ENCODE data around the gene NAV3. TPM values are rescaled to one million over a fixed set of nuclear protein-coding genes. Genes with fewer than 3 reads are reported as not detected.

Gene NAV3
- total and polyA plus RNA-seq, 12 donors, result 5.0 to 53.4 (median 25.9) TPM

DNA sequence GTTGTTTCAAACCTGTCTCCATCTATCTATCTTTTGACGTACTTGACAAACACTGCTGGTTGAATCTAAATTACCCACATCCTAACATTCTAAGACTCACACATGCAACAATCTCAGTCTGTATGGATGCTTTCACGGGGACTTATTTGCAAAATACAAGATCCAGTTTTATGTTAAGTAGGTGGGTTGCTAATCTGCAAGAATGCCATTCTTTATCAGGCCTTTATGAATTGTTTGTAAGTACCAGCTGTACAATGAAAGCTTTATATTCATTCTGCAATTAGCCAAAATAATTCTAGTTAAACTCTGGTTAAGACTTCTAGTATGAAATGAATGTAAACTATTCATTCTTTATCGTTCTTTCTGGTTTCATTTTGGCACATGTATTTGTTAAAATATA, 135.1 kb downstream of the NAV3 start:
- Histone ChIP-seq H3K9me3 (replicated peaks in 1 of 3) (no peaks in the 10 kb centered on the region), H3K4me1 (replicated peaks in 1 of 2) (no peaks in the 10 kb centered on the region), H3K27me3 (no peaks in the 10 kb centered on the region), H3K27ac (no peak overlapping the region), H3K36me3 (replicated peaks in 1 of 2) (no peaks in the 10 kb centered on the region), H3K4me3 (no peak overlapping the region)
- WGBS, 4 donors, result 37 to 41% (median 39%) methylated on average over 3 of the region's 3 CpGs
- TF ChIP-seq, protein P1, sequence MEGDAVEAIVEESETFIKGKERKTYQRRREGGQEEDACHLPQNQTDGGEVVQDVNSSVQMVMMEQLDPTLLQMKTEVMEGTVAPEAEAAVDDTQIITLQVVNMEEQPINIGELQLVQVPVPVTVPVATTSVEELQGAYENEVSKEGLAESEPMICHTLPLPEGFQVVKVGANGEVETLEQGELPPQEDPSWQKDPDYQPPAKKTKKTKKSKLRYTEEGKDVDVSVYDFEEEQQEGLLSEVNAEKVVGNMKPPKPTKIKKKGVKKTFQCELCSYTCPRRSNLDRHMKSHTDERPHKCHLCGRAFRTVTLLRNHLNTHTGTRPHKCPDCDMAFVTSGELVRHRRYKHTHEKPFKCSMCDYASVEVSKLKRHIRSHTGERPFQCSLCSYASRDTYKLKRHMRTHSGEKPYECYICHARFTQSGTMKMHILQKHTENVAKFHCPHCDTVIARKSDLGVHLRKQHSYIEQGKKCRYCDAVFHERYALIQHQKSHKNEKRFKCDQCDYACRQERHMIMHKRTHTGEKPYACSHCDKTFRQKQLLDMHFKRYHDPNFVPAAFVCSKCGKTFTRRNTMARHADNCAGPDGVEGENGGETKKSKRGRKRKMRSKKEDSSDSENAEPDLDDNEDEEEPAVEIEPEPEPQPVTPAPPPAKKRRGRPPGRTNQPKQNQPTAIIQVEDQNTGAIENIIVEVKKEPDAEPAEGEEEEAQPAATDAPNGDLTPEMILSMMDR (IDR thresholded peaks at IDR 0.05), result no peak
- TF ChIP-seq POLR2A (IDR thresholded peaks at IDR 0.05), result no peak
- intact Hi-C loops (cut with DNase I), result no loop called here
- DNase-seq, result no peak

DNA sequence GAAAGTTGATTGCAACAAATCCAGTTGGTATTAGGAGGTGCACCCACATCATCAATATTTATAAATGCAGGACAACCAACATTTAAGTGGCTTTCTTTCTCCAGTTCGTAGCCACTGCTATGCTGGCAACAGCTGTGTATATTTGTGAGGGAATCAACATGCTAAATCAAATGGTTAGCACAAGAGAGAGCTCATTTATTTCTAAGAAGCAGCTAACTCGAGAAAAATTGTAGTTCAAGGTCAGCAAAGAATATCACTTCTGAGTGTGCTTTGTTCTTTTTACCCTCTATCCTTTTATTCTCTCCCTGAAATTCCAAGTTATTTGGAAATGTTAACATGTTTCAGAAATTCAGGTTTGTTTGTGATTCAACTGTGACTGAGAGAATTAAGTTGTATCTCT, 137.3 kb downstream of the NAV3 start:
- TF ChIP-seq, protein P1 (IDR thresholded peaks at IDR 0.05), result no peak
- no peak for TF ChIP-seq POLR2A (IDR thresholded peaks at IDR 0.05)
- Histone ChIP-seq H3K27ac (peak overlapping the region in 1 of 5 donors; percentile 10), H3K27me3 (no peaks in the 10 kb centered on the region), H3K4me1 (replicated peaks in 1 of 2) (no peaks in the 10 kb centered on the region), H3K36me3 (replicated peaks in 1 of 2) (no peaks in the 10 kb centered on the region), H3K9me3 (replicated peaks in 1 of 3) (peaks cover 0 to 2% (median 0%) of the 10 kb centered on the region in 3 donors), H3K4me3 (no peak overlapping the region)
- WGBS, 4 donors, result 27 to 38% (median 31%) methylated on average over 2 of the region's 2 CpGs
- intact Hi-C loops (cut with DNase I), result no loop called here
- no peak for DNase-seq

GRCh38 chr12:77968571-77968970, 137.9 kb downstream of the NAV3 start:
- 48 to 58% (median 53%) methylated on average over 6 of the region's 6 CpGs for WGBS, 4 donors
- TF ChIP-seq POLR2A (IDR thresholded peaks at IDR 0.05), result no peak
- TF ChIP-seq, protein P1 (IDR thresholded peaks at IDR 0.05), result no peak
- Histone ChIP-seq H3K27me3 (no peaks in the 10 kb centered on the region), H3K36me3 (replicated peaks in 1 of 2) (no peaks in the 10 kb centered on the region), H3K4me3 (no peak overlapping the region), H3K4me1 (replicated peaks in 1 of 2) (no peaks in the 10 kb centered on the region), H3K9me3 (replicated peaks in 1 of 3) (peaks cover 0 to 4% (median 0%) of the 10 kb centered on the region in 3 donors), H3K27ac (peak overlapping the region in 1 of 5 donors; percentile 10)
- intact Hi-C loops (cut with DNase I), result no loop called here
- peak in 3 of 7 donors; percentile 10 to 16 (median 15) for DNase-seq

DNA sequence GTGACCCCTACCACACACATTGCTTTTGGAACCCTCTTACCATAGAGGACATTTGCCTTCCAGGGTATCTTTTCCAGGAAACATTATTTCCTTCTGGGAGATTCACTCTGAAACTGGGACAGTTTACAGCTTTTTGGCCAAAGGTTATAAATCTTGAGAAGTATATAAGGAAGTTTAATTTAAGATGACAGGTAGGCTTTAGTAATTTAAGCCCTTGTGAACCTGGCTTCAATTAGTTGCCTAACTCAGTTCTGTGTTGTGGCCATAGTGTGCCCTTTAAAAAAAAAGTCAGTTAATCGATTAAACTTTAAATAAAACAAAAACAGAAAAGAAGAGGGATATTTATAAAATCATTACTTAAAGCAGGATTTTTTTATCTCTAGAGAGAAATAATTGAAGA, 142.9 kb downstream of the NAV3 start:
- TF ChIP-seq, protein P1 (IDR thresholded peaks at IDR 0.05), result no peak
- no peak for TF ChIP-seq POLR2A (IDR thresholded peaks at IDR 0.05)
- H3K9me3 ChIP-seq (replicated peaks in 1 of 3), result peaks cover 0 to 4% (median 0%) of the 10 kb centered on the region in 3 donors
- H3K27ac ChIP-seq, result no peak overlapping the region
- no peak for DNase-seq
- H3K4me1 ChIP-seq (replicated peaks in 1 of 2), result no peaks in the 10 kb centered on the region
- H3K36me3 ChIP-seq (replicated peaks in 1 of 2), result no peaks in the 10 kb centered on the region
- no peaks in the 10 kb centered on the region for H3K27me3 ChIP-seq
- intact Hi-C loops (cut with DNase I), result no loop called here
- WGBS, 4 donors, result 66 to 85% (median 77%) methylated on average over 1 of the region's 1 CpG
- H3K4me3 ChIP-seq, result no peak overlapping the region
